SIG-M5 treated with dmso at 0.1 percent for 504 hours (cell line): Measurements from ENCODE around the gene HID1.
"Not testable (repeated sequence)": the region's sequence is repeated elsewhere in the genome, so short reads cannot be mapped to it uniquely, and the experiment has no call there.

ENCODE experiments used
- DNase-seq: peaks from one replicate; lab custom pipeline; 2025; ENCODE audit not compliant: unreplicated experiment; lab: John Stamatoyannopoulos, UW

Gene HID1

GRCh38 chr17:74923538-74924249 lies 48.9 kb downstream of the HID1 start:
- no peak for DNase-seq

GRCh38 chr17:74922694-74923537 lies 49.6 kb downstream of the HID1 start, which contains the start of gene USH1G:
TSS of gene USH1G (minus strand) at chr17:74923255. CDS start at chr17:74923073, 182 bp downstream.
- no peak for DNase-seq

- no peak for DNase-seq
Observed at GRCh38 chr17:74922172-74922571, 50.4 kb downstream of the HID1 start.

- DNase-seq: no peak
Observed at GRCh38 chr17:74921769-74922168, 50.8 kb downstream of the HID1 start.

GRCh38 chr17:74921026-74921681 lies 51.4 kb downstream of the HID1 start:
- DNase-seq: no peak

GRCh38 chr17:74920642-74921025 lies 51.9 kb downstream of the HID1 start:
- DNase-seq: no peak

GRCh38 chr17:74920306-74920620 lies 52.3 kb downstream of the HID1 start:
- no peak for DNase-seq

GRCh38 chr17:74919440-74920305 lies 52.9 kb downstream of the HID1 start:
- no peak for DNase-seq

GRCh38 chr17:74918906-74919305 lies 53.7 kb downstream of the HID1 start:
- peak; percentile 38 for DNase-seq

- peak; percentile 21 for DNase-seq
Observed at GRCh38 chr17:74917430-74917829, 55.1 kb downstream of the HID1 start.

- DNase-seq: no peak
Observed at GRCh38 chr17:74916851-74917199, 55.7 kb downstream of the HID1 start.

GRCh38 chr17:74916136-74916850 lies 56.3 kb downstream of the HID1 start:
- DNase-seq: no peak

GRCh38 chr17:74911423-74911822 lies 61.1 kb downstream of the HID1 start:
- DNase-seq: not testable (repeated sequence)

GRCh38 chr17:74909097-74909496 lies 63.5 kb downstream of the HID1 start:
- not testable (repeated sequence) for DNase-seq

- DNase-seq: no peak
Observed at GRCh38 chr17:74907012-74907411, 65.5 kb downstream of the HID1 start.

GRCh38 chr17:74906214-74906793 lies 66.3 kb downstream of the HID1 start:
- DNase-seq: not testable (repeated sequence)

- DNase-seq: no peak
Observed at GRCh38 chr17:74904687-74905409, 67.7 kb downstream of the HID1 start.

GRCh38 chr17:74903671-74904070 lies 68.9 kb downstream of the HID1 start:
- DNase-seq: no peak

GRCh38 chr17:74903034-74903433 lies 69.5 kb downstream of the HID1 start:
- no peak for DNase-seq
